ENCODE data around the gene IQCC.

Gene IQCC

GRCh38 chr1:32224285-32224684 lies 18.8 kb downstream of the IQCC start:
- DNase-seq (ENCODE audit: low read depth) = no peak

GRCh38 chr1:32228771-32229170 lies 23.3 kb downstream of the IQCC start:
- no peak for DNase-seq (ENCODE audit: low read depth)

- no peak for DNase-seq (ENCODE audit: low read depth)
These were observed 26.5 kb downstream of the IQCC start for GRCh38 chr1:32231843-32232432.

DNA sequence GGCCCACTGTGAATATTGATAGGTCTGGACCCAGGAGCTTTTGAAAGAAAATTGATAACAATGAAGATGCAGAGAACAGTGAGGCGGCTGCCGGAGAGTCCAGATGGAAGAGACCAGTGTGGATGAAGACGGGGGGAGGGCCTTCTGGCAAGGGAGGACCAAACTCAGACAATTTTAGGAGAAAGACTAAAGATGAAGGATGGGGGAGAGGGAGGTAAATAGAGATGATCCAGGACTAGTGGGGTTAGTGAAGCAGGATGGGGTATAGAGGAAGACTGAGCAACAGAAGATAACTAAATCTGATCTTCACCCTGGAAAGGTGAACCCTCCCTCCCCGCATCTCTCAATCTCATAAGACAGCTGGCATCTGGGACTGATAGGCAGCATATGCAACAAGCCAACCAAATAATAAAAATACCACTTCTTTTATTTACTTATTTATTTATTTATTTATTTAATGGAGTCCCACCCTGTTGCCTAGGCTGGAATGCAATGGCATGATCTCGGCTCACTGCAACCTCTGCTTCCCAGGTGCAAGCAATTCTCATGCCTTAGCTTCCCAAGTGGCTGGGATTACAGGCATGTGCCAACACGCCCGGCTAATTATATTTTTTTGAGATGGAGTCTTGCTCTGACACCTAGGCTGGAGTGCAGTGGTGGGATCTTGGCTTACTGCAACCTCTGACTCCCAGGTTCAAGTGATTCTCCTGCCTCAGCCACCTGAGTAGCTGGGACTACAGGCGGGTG lies 27.3 kb downstream of the IQCC start:
- DNase-seq (ENCODE audit: low read depth) = no peak

DNA sequence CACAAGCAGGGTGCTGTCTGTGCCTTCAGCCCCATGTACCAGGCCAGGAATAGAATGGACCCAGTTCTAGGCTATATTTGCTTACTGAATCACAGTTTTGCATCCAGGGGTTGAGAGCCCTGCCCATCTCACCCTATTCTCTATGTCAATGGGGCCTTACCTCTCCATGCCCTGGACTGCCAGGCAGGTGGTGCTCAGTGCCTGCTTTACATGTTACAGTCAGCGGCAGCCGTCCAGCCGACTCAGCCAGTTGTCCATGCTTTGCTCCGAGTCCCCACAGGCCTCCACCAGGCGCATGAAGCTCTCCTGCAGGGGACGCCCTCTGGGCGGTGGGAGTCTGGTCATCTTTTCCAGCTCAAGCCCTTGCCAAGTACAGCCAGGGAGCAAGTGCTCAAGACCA lies 29.3 kb downstream of the IQCC start:
- no peak for DNase-seq (ENCODE audit: low read depth)

GRCh38 chr1:32239337-32239736 lies 33.9 kb downstream of the IQCC start:
- DNase-seq (ENCODE audit: low read depth) = no peak

DNA sequence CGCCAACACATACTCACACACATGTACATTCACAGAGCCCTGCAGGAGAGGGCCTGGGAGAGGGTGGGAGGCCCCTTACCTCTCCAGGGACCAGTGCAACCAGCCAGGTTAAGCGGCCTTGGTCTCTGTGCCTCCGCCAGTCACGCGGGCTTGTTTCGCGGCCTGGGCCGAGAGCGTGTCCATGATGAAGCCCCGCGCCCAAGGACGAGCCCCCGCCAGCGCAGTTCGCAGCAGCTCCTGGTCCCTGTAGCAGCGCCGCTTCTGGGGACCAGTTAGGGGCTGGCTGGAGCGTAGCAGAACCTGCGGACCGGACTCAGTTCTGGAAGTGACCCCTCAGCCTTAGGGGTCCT lies 34.3 kb downstream of the IQCC start:
- no peak for DNase-seq (ENCODE audit: low read depth)

DNA sequence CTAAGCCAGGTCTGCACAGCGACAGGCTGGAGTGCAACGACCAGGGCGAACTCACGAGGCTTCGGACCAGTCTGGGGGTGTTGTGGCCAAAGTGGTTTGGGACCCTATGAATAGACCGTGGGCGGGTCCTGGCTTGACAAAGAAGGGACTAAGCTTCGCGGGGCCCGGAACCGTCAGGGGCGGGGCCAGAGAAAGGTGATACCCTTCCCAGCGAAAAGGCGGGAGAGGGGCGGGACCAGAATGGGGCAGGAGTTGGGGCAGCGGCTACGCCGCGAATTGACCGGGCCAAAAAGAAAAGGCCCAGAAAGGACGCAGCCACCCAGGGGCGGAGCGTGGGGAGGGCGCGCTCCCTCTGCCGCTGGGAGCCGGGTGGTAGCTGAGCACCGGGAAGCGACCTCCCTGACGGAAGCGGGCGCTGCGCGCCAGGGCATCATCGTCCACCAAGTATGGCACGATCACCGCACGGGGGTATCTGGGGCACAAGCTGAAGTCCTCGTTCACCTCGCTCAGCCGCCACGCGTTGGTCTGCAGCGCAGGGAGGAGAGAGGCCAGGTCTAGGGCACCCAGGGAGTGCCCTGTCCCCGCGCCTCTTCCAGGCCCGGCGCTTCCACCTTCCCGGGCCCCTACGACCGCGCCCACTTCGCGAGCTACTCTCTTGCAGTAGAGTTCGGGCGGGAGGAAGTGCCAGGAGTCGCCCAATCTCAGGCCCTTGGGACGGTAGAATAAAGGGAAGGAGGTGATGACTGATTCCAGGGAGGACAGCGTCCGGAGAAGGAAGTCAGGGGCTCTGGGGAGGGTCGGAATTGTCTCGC lies 34.9 kb downstream of the IQCC start:
- DNase-seq (ENCODE audit: low read depth) = no peak

DNA sequence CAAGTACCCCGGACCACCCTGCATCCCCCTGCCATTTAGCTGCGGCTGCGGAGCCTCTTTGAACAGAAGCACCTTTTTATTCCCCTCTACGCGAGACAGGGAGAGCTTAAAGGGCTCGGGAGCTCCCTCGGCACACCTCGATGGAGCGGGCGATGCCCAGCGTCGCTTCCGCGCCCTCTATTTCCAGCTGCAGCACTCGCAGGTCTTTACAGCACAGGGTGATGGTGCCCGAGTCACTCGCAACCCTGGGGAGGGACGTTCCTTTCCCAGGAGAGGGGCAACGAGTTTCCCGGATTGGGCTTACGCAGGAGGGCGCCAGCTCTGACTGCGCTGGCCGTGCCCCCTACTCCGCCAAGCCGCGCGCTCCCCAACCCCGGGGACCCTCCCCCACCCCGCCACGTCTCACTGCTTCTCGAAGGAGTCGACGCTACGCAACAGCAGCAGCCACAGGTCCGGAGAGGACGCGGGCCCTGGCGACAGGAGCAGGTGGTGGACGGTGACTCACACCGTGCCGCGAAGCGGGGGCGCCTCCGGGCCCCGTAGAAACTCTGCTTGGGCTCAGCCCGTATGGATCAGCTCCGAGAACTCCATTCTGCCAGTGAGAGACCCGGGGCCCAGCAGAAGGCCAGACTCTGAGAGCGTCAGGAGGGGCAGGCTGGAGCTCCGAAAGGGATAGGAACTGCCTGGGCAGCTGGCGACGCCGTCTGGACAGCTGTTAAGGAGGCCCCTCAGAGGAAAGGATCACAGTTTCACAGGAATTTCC lies 35.7 kb downstream of the IQCC start:
- DNase-seq (ENCODE audit: low read depth) = no peak

GRCh38 chr1:32242341-32242851 lies 36.9 kb downstream of the IQCC start:
- DNase-seq (ENCODE audit: low read depth) = no peak

DNA sequence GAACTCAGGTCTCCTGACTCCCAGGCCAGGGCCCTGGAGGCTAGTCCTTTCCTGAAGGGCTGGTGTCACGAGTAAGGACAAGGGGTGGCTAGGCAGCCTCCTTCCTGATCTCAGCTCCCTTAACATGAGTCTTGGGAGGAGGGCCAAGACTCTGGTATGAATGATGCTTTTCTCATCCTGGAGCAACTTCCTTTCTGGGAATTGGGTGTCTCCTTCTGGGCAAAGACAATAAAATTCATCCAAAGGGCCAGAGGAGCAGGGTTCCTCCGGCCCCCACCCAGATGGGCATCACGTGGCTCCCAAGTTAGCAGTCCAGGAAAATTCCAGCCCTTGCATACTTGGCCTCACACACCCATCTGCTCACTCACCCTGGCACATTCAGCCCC lies 41.4 kb downstream of the IQCC start, which contains the start of gene FAM167B:
Gene FAM167B, plus strand, starts transcription at position 335 of the 386 bp plus-strand sequence. CDS start 200 bp downstream, outside the sequence.
- DNase-seq (ENCODE audit: low read depth) = peak; percentile 93

- DNase-seq (ENCODE audit: low read depth) = no peak
These were observed 42.0 kb downstream of the IQCC start for GRCh38 chr1:32247452-32247851.

GRCh38 chr1:32247983-32248889 lies 42.8 kb downstream of the IQCC start:
- DNase-seq (ENCODE audit: low read depth) = no peak

DNA sequence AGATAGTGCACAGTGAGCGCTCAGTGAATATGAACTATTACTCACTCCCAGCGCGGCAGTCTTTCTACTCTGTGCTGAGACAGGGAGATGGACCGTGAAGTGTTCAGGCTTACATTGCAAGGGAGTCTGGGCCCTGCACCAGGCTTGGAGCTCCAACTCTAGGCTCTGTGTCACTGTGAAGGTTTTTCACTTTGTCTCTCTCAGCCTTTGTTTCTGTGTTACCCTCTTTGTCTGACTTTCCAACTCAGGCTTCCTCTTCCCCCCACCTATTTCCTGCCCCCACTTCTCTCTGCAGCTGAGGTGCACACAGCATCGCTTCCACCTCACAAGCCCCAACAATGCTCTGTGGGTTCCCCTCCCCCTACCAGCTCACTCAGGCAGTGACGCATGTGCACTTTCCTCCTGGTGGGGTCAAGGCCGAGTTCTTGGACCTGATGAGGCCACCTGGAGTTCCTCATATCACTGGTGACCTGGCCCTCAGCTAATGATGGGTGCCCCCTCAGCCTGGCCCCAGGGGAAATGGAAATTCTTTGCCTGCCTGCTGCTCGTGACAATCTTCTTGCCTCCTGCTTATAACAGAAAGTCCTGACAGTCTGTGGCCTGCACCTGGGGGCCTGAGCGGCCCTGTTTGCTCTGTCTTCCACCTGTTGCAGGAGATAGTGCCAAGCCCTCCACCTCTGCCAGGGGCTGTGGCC lies 44.5 kb downstream of the IQCC start:
- no peak for DNase-seq (ENCODE audit: low read depth)

- no peak for DNase-seq (ENCODE audit: low read depth)
These were observed 45.6 kb downstream of the IQCC start, which contains the start of gene LCK for GRCh38 chr1:32250893-32251716. Gene LCK, plus strand, starts transcription at chr1:32251265. Its CDS starts 23,065 bp downstream, at chr1:32274330.

DNA sequence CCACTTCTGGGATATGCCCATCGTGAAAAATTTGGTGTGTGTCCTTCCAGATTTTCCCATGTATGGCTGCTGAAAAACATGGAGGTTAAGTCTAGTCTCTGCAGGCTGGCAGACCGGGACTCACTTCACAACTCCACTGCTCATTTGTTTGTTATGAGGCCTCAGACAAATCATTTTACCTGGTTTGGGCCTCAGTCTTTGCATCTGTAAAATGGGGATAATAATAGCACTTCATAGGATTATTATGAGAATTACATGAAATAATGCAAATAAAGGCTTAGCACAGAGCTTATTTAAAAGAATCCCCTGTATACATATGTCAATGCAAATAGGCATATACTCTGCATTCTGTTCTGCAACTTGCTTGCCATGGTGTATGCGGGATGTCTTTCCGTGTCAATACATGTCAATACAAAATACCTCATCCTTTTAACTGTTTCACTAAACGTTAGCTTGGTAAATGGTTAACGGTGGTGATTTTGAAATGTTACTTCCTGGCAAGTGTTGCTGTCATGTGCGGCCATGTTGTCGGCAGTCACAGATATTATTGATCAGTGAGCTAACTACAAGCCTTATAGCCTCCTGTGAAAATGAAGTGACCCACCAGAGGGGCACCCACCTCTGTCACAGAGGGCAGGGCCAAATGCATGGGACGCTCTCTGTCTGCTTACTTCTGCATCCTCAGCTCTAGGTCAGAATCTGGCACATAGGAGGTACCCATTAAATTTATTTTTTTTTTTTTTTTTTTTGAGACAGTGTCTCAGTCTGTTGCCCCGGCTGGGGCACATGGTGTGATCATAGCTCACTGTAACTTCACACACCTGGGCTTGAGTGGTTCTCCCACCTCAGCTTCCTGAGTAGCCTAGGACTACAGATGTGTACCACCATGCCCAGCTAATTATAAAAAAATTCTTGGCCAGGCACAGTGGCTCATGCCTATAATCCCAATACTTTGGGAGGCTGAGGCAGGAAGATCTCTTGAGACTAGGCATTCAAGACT lies 49.9 kb downstream of the IQCC start:
- no peak for DNase-seq (ENCODE audit: low read depth)

DNA sequence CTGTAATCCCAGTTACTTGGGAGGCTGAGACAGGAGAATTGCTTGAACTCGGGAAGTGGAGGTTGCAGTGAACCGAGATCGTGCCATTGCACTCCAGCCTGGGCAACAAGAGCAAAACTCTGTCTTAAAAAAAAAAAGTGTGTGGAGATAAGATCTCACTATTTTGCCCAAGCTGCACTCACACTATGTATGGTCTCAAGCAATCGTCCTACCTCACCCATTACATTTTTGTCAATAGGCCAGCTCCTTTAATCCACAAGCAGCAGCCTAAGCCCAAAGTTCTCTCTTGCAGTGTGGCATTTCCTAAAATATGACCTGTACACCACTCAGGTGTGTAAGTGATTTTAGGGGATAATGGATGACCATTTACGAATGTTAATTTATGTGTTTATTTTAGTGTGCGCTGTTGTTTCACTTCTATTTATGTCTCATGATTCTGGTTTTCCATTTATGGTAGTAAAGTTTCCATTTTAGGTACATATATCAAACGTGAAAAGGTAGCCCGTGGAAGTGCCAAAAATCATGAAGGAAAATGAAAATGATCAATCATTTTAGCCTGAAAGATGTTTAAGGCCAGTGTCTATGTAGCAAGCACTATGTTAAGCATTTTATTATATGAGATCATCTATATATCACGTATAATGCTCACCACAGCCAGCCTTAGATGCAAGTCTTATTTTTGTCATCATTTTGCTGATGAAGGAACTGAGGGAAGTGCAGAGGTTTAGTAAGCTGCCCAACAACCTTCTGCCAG lies 51.2 kb downstream of the IQCC start:
- DNase-seq (ENCODE audit: low read depth) = no peak

DNA sequence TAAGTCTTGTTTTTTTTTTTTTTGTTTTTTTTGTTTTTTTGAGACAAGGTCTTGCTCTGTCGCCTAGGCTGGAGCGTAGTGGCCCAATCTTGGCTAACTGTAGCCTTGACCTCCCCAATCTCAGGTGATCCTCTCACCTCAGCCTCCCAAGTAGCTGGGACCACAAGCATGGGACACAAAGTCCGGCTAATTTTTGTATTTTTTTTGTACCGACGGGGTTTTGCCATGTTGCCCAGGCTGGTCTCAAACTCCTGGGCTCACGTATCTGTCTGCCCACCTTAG lies 51.7 kb downstream of the IQCC start:
- DNase-seq (ENCODE audit: low read depth) = no peak

All from GM04504 (cell line).